Measurements from ENCODE around the gene ZNF580. TPM values are rescaled to one million over a fixed set of nuclear protein-coding genes. Genes with fewer than 3 reads are reported as not detected.

ZNF580 gene
- total RNA-seq, 1 experiment from 2014 or later, result 38.5 TPM

- Histone ChIP-seq H3K4me3 (ENCODE audit: low read depth, low read length) (peak overlapping the region; percentile 87), H3K4me1 (peaks cover 6% of the 10 kb centered on the region; the same call in 1 of the 2 replicates), H3K36me3 (ENCODE audit: control insufficient read depth, insufficient read depth, low read length) (no peaks in the 10 kb centered on the region), H3K27me3 (replicated peaks; ENCODE audit: control insufficient read depth, insufficient read depth, low read length) (no peaks in the 10 kb centered on the region), H3K9me3 (no peaks in the 10 kb centered on the region)
- H3K36me3 Mint-ChIP-seq (ENCODE audit: insufficient read depth, unreplicated experiment), result peaks cover 56% of the 10 kb centered on the region
- TF ChIP-seq CTCF (IDR thresholded peaks at IDR 0.05; ENCODE audit: insufficient read depth in 1 of 2, low read depth in 1 of 2, low read length in 1 of 2, severe bottlenecking in 1 of 2, unreplicated experiment in 1 of 2), result peak; percentile 100
- H3K4me3 Mint-ChIP-seq (ENCODE audit: unreplicated experiment), result peak overlapping the region; percentile 98
- ChIA-PET CTCF (interaction anchor here (0.6 to 1.6 kb wide), 33 partner anchors 11 to 1479 kb away, joined by 3 to 53 read pairs (median 4); partner anchors contain the start of genes FIZ1, ISOC2, MBOAT7 and ZNF581), POLR2A (interaction anchor here (0.7 to 1.7 kb wide), 18 partner anchors 11 to 537 kb away, joined by 3 to 17 read pairs (median 8); partner anchors contain the start of genes FIZ1, HSPBP1, ISOC2 and KMT5C)
- H3K27me3 Mint-ChIP-seq (ENCODE audit: insufficient read depth, unreplicated experiment), result no peaks in the 10 kb centered on the region
- TSS peak; percentile 51 for BruUV-seq (replicated peaks)
- no peaks in the 10 kb centered on the region for H3K9me3 Mint-ChIP-seq (ENCODE audit: unreplicated experiment)
- peaks cover 8% of the 10 kb centered on the region for H3K4me1 Mint-ChIP-seq (ENCODE audit: low read depth, unreplicated experiment)
- DNase-seq, result peak; percentile 98 to 99
- H3K27ac Mint-ChIP-seq (ENCODE audit: unreplicated experiment), result peak overlapping the region; percentile 98
- intact Hi-C loops (cut with micrococcal nuclease; ENCODE audit: unreplicated experiment), result loop anchor here (2.0 to 10.0 kb wide), 3 partner anchors 13 to 491 kb away; partner anchors contain the start of genes EPN1, ZNF444 and ZNF580
Measured at GRCh38 chr19:55653651-55654322, 13.0 kb downstream of the ZNF580 start.

- H3K4me3 ChIP-seq (ENCODE audit: low read depth, low read length), result peak overlapping the region; percentile 87
- H3K36me3 ChIP-seq (ENCODE audit: control insufficient read depth, insufficient read depth, low read length), result no peaks in the 10 kb centered on the region
- H3K27me3 ChIP-seq (replicated peaks; ENCODE audit: control insufficient read depth, insufficient read depth, low read length), result no peaks in the 10 kb centered on the region
- TF ChIP-seq CTCF (IDR thresholded peaks at IDR 0.05; ENCODE audit: insufficient read depth in 1 of 2, low read depth in 1 of 2, low read length in 1 of 2, severe bottlenecking in 1 of 2, unreplicated experiment in 1 of 2), result no peak
- H3K4me1 ChIP-seq, result peaks cover 6% of the 10 kb centered on the region; the same call in 1 of the 2 replicates
- peaks cover 12% of the 10 kb centered on the region for H3K4me1 Mint-ChIP-seq (ENCODE audit: low read depth, unreplicated experiment)
- no TSS peak for BruUV-seq (replicated peaks)
- H3K9me3 Mint-ChIP-seq (ENCODE audit: unreplicated experiment), result no peaks in the 10 kb centered on the region
- peaks cover 58% of the 10 kb centered on the region for H3K36me3 Mint-ChIP-seq (ENCODE audit: insufficient read depth, unreplicated experiment)
- peak; percentile 99 to 100 for DNase-seq
- POLR2A ChIA-PET, result interaction anchor here (0.5 to 1.7 kb wide), 22 partner anchors 12 to 538 kb away, joined by 3 to 17 read pairs (median 5); partner anchors contain the start of genes FIZ1, HSPBP1, ISOC2 and KMT5C
- H3K27me3 Mint-ChIP-seq (ENCODE audit: insufficient read depth, unreplicated experiment), result no peaks in the 10 kb centered on the region
- H3K27ac Mint-ChIP-seq (ENCODE audit: unreplicated experiment), result peak overlapping the region; percentile 98
- CTCF ChIA-PET, result interaction anchor here (0.6 to 1.6 kb wide), 30 partner anchors 12 to 1480 kb away, joined by 3 to 53 read pairs (median 4); partner anchors contain the start of genes FIZ1, ISOC2, KMT5C and MBOAT7
- intact Hi-C loops (cut with micrococcal nuclease; ENCODE audit: unreplicated experiment), result loop anchor here (2.0 to 10.0 kb wide), 3 partner anchors 14 to 490 kb away; partner anchors contain the start of genes EPN1, ZNF444 and ZNF580
- H3K9me3 ChIP-seq, result no peaks in the 10 kb centered on the region
- H3K4me3 Mint-ChIP-seq (ENCODE audit: unreplicated experiment), result peak overlapping the region; percentile 98
Measured at GRCh38 chr19:55654323-55654867, 13.6 kb downstream of the ZNF580 start.

Measured in Caco-2 (cell line).